NCI-H1105 (cell line): ENCODE measurements around the gene LRRC4C.
A peak's percentile ranks its signal among the peaks of the same experiment; 100 is the strongest.
"Not testable (repeated sequence)": the region's sequence is repeated elsewhere in the genome, so short reads cannot be mapped to it uniquely, and the experiment has no call there.

Experiments
- DNase-seq: peaks from one replicate; lab custom pipeline; 2025; lab: John Stamatoyannopoulos, UW

LRRC4C gene

GRCh38 chr11:40228662-40229061 is 1230.8 kb downstream of the LRRC4C start:
- no peak for DNase-seq

GRCh38 chr11:40227730-40228129 is 1231.7 kb downstream of the LRRC4C start:
- no peak for DNase-seq

GRCh38 chr11:40226654-40227053 is 1232.8 kb downstream of the LRRC4C start:
- no peak for DNase-seq

GRCh38 chr11:40223596-40224330 is 1235.7 kb downstream of the LRRC4C start:
- DNase-seq, result no peak

GRCh38 chr11:40219401-40219800 is 1240.1 kb downstream of the LRRC4C start:
- DNase-seq, result no peak

- no peak for DNase-seq
These were observed 1243.9 kb downstream of the LRRC4C start for GRCh38 chr11:40215556-40215955.

GRCh38 chr11:40207416-40207815 is 1252.0 kb downstream of the LRRC4C start:
- no peak for DNase-seq

- DNase-seq, result no peak
These were observed 1255.2 kb downstream of the LRRC4C start for GRCh38 chr11:40204228-40204627.

- no peak for DNase-seq
These were observed 1255.8 kb downstream of the LRRC4C start for GRCh38 chr11:40203606-40204005.

GRCh38 chr11:40202589-40203270 is 1256.7 kb downstream of the LRRC4C start:
- no peak for DNase-seq

GRCh38 chr11:40192590-40192989 is 1266.9 kb downstream of the LRRC4C start:
- not testable (repeated sequence) for DNase-seq

- no peak for DNase-seq
These were observed 1269.2 kb downstream of the LRRC4C start for GRCh38 chr11:40190294-40190693.

- DNase-seq, result peak; percentile 90
These were observed 1270.6 kb downstream of the LRRC4C start for GRCh38 chr11:40188848-40189247.

- DNase-seq, result no peak
These were observed 1272.2 kb downstream of the LRRC4C start for GRCh38 chr11:40187295-40187694.

GRCh38 chr11:40186437-40187263 is 1272.8 kb downstream of the LRRC4C start:
- DNase-seq, result peak; percentile 39

GRCh38 chr11:40185793-40186192 is 1273.7 kb downstream of the LRRC4C start:
- DNase-seq, result no peak

GRCh38 chr11:40183073-40184064 is 1276.1 kb downstream of the LRRC4C start:
- no peak for DNase-seq

- no peak for DNase-seq
These were observed 1279.9 kb downstream of the LRRC4C start for GRCh38 chr11:40179541-40179940.

- no peak for DNase-seq
These were observed 1281.0 kb downstream of the LRRC4C start for GRCh38 chr11:40178470-40178869.

- no peak for DNase-seq
These were observed 1283.5 kb downstream of the LRRC4C start for GRCh38 chr11:40175980-40176379.

- DNase-seq, result no peak
These were observed 1289.4 kb downstream of the LRRC4C start for GRCh38 chr11:40170078-40170477.
